Activated CD4-positive, alpha-beta T cell treated with anti-CD3 and anti-CD28 coated beads, Interleukin-2, Interleukin-6, amounts not matched to agents 100 ng/mL and 50 ng/mL, durations not matched to agents 16 hours and 8 hours (primary cell): Measurements from ENCODE around the gene WDR27.

Source experiments
- DNase-seq: peaks from one replicate; pipeline ENCODE4 v3.0.0-alpha.2; 2020

Gene WDR27

DNA sequence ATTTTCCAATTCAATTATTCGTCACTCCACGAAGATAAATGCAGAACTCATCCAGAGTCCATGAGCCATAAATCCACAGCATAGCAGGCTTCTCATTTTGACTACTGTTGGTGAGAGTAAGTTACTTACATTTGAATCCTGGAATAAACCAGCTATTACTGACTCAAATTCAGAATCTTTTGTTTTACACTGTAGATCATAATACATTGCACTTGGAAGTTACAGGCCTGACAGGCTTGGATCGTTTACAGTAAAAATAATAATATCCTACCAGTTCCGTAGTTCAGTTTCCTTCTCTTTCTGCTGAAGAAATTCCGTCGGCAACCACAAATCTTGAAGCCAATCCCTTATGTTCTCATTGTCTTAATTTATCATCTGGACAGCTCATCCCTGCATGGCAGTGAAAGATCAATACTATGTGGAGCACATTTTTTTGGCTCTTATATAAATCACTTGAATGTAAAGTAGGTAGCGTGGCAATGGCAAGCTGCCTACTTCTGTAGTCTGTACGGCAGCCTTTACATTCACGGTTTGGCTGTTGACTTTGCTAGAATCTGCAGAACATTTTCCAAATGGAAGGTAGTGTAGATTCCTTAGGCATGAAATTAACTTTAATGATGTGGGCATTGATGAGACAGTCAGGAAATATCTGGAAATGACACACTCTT is 142.9 kb downstream of the WDR27 start:
- DNase-seq = no peak

DNA sequence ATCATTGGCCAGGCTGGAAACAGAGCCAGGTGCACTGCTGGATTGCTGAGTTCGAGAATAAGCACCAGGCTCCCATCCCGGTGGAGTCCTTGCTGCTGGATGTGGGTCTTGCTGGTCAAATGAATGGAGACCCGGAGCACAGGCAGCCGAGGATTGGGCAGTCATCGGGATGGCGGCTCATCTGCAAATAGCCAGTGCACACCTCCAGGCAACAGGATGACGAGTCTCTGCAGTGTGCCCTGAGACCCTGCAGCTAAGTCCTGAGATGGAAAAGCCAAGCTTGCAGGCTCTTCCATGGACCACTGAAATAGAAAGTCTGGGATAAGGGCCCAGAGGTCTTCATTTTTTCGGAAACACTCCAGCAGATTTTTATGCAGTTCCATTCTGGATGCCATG is 143.5 kb downstream of the WDR27 start:
- DNase-seq = no peak

GRCh38 chr6:169557887-169558286 is 143.9 kb downstream of the WDR27 start:
- no peak for DNase-seq

- DNase-seq = peak; percentile 72
Observed at GRCh38 chr6:169556758-169557548, 144.9 kb downstream of the WDR27 start.

GRCh38 chr6:169555971-169556617 is 145.7 kb downstream of the WDR27 start:
- no peak for DNase-seq

DNA sequence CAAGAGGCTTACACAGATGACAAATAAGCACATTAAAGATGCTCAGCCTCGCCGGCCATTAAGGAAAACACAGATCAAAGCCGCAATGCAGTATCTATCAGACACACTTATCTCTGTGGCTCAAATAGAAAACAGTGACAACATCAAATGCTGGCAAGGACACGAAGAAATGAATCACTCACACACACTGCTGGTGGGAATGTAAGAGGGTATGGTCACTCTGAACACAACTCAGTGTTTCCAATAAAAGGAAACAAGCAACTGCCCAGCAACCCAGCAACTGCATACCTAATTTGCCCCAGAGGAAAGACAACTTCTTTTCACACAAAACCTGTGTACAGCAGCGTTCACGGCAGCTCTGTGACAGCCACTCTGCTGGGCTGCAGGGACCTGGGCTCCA is 155.8 kb downstream of the WDR27 start:
- no peak for DNase-seq

- no peak for DNase-seq
Observed at GRCh38 chr6:169543704-169544103, 158.1 kb downstream of the WDR27 start.

DNA sequence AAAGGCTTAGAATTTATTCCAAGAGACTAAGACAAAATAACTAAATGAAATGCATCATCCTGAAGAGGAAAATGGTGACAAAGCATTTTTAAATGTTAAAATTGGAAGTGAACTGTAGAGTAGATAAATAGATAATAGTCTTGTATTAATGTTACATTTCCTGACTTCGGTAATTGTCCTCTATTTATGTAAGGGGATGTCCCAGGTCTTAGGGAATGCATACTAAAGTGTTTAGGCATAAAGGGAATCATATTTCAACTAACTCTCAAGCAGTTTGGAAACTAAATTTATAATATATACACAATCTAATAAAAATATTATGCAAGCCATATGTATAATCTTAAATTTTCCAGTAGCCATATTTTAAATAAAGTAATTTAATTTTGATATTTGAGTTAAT is 159.3 kb downstream of the WDR27 start:
- no peak for DNase-seq

GRCh38 chr6:169539176-169539897 is 162.5 kb downstream of the WDR27 start:
- no peak for DNase-seq

GRCh38 chr6:169536446-169537170 is 165.2 kb downstream of the WDR27 start:
- DNase-seq = no peak

- no peak for DNase-seq
Observed at GRCh38 chr6:169534039-169534421, 167.8 kb downstream of the WDR27 start.

DNA sequence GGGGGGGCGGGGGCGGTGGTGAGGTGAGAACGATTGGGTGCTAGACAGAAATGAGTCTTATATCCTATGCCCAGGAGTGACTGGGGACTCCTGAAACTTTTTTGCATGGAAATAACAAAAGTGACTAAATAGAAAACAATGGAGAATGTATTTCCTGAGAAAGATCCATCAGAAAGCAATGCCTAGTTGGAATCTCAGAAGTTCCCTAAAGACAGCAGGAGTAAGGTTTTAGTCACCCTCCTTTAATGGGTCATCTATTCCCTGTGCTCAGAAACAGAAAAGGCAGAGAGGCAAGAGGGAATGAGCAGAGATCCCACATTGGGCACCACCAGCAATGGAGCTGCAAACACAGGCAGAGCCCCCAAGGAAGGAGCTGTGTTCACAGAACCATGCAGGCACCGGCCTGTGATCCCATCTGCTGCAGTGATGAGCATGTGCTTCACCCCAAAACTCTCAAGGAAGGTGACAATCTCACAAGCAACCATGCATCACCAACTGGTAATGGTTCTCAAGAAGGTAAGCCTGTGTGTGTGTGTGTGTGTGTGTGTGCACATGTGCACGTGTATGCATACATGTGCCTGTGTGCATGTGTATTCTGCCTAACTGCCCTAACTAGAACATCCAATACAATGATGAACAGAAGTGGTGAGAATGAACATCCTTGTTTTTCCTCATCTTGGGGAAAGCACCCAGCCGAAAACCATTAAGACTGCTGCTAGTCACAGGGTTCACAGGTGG is 168.4 kb downstream of the WDR27 start:
- no peak for DNase-seq

DNA sequence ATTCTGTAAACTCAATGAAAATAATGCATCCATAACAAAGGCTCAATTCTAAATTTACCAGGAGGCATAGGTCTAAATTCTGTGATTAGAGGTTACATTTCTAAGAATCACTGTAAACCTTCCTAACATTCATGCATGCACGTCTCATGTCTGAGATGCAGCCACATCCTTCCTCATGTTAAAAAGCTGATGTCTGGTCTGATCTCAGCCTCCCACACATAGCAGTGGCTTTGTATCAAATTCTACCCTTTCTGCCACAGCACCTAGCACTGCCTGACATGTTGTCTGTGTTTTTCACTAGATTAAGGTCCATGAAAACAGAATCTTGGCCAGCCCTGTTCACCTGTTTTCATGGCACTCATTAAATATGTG is 171.1 kb downstream of the WDR27 start:
- peak; percentile 28 for DNase-seq

GRCh38 chr6:169529931-169530751 is 171.7 kb downstream of the WDR27 start:
- peak; percentile 41 for DNase-seq

GRCh38 chr6:169528755-169529154 is 173.1 kb downstream of the WDR27 start:
- DNase-seq = no peak

GRCh38 chr6:169527306-169527705 is 174.5 kb downstream of the WDR27 start:
- DNase-seq = no peak

GRCh38 chr6:169521825-169522224 is 180.0 kb downstream of the WDR27 start:
- DNase-seq = no peak

- DNase-seq = no peak
Observed at GRCh38 chr6:169520104-169520503, 181.7 kb downstream of the WDR27 start.

DNA sequence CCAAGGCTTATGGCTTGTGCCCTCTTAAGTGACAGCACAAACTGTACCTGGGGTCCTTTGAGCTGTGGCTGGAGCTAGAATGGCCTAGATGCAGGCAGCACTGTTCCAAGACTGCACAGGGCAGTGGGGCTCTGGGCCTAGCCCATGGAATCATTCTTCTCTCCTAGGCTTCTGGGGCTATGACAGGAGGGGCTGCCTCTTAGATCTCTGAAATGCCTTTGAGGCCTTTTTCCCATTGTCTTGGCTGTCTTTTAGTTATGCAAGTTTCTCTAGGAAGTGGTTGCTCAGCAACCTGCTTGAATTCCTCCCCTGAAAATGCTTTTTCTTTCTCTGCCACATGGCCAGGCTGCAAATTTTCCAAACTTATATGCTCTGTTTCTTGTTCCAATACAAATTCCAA is 183.4 kb downstream of the WDR27 start:
- no peak for DNase-seq

- DNase-seq = no peak
Observed at GRCh38 chr6:169513478-169514193, 188.2 kb downstream of the WDR27 start.
